EH (cell line): ENCODE measurements around the gene EFHC2.

Experiments used
- DNase-seq: peaks from one replicate; pipeline ENCODE4 v3.0.0-alpha.2; 2015; ENCODE audit warnings: low read depth

EFHC2 gene

GRCh38 chrX:44147130-44147529 lies 196.3 kb downstream of the EFHC2 start:
- DNase-seq = no peak

DNA sequence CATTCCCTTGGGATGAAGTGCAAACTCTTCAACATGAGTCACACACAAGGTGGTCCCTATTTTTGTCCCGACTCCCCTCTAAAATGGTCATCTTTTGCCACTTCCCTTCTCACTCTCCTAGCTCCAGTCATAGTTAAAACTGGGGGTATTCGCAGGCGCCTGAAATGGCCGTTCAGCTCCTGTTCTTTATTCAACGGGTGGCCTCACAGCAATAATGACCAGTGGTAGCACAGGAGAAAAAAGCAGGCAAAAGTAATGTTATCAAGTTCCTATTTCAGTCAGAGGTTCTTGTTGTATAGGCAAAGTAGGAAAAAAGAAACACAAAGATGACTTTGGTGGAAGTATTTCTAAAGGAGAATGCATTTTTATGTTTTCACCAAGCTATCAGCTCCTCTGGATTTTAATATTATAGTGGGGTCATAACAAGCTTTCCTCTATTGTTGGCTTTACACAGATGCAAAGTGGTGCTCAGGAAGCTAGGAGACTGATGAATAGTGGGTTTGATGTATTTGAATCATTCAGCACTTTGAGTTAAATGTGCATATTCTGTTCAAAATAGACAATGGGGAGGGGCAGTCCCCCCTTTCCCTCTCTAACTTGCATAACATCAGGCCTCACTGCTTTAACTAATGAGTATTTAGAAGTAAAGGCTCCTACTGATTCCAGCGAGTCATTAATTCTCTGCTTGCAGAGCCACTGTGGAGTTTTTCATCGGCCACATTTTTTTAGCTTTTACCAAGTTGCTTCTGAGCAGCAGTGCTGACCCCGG lies 199.1 kb downstream of the EFHC2 start:
- DNase-seq = no peak

DNA sequence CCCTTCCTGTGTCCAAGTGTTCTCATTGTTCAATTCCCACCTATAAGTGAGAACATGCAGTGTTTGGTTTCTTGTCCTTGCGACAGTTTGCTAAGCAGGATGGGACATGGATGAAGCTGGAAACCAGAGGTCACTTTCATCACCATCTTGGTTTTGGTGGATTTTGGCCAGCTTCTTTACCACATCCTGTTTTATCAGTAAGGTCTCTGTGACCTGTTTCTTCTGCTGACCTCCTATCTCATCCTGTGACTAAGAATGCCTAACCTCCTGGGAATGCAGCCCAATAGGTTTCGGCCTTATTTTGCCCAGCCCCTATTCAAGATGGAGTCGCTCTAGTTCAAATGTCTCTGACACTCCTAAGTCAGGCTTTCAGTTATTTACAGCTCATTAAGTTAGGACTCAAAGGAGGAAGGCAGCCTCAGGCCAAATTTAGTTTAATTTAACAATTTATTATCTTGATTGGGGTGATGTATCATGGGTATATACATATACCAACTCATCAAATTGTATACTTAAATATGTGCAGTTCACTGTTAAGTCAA lies 200.3 kb downstream of the EFHC2 start:
- no peak for DNase-seq

DNA sequence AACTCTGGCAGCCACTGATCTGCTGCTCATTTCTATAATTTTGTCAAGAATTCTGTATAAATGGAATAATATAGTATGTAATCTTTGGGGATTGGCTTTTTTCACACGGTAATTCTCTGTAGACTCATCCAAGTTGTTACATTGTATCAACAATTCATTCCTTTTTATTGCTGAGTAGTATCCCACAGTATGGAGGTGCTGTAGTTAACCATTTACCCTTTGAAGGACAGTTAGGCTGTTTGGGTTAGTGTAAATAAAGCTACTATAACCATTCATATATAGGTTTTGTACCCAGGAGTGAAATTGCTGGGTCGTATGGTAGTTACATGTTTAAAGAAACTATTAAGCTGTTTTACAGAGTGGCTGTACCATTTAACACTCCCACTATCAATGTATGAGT lies 213.3 kb downstream of the EFHC2 start:
- DNase-seq = no peak

GRCh38 chrX:44113337-44113736 lies 230.1 kb downstream of the EFHC2 start:
- no peak for DNase-seq

DNA sequence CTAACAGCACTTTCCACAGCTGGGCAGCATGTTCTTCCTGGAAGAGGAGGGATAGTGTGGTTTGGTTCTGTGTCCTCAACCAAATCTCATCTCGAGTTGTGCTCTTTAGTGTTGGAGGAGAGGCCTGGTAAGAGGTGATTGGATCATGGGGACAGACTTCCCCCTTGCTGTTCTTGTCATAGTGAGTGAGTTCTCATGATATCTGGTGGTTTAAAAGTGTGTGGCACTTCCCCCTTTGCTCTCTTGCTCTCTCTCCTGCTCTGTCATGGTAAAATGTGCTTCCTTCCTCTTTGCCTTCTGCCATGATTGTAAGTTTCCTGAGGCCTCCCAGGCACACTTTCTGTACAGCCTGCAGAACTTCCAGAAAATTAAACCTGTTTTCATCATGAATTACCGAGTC lies 236.6 kb downstream of the EFHC2 start:
- DNase-seq = no peak

DNA sequence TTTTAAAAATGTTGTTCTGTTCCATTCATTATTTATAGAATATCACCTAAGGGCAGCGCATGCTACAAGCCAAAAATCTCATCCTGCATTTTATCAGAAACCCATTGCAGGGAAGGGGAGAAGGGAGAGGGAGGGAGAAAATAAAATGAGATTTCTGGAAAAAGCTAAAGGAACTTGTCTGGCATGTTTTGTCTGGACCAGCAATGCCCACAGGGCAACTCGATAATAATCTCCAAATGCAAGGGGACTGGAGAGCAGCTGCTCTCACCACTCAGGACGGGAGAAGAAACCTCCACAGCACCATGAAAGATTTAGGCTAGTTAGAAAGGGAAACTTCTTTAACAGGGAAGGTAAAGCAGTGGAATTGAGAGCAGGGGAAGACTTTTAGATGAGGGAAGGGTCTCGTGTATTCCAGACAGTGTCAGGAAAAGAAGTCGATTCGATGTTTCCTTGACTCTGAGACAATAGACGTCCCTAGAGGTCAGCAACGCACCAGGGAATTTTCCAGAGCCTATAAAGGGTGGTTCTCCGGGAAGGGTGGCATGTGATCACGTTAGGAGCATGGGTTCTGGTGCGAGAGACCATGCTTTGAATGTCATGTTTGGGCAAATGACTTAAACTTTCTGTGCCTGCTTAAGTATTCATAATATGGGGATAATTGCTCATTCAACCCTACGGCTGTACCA lies 238.1 kb downstream of the EFHC2 start:
- no peak for DNase-seq

DNA sequence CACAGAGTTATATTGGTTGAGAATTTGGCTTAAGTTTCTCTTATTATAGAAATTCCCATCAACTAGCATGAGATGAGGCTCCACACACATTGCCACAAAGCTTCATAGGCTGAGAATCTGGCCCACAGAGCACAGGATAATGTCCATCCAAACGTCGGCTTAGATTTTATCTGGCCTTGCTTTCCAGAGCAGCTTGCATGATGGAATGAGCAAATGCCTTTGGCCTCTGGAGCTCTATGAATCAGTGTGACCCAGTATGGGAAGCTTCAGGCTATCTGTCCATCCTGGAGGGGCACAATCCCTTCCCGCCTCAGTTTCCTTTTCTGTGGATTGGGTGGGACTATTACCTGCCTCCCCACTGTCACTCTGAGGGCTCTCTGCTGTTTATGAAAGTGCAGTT lies 238.8 kb downstream of the EFHC2 start:
- DNase-seq = no peak

- no peak for DNase-seq
These were observed 242.2 kb downstream of the EFHC2 start for GRCh38 chrX:44101281-44101680.

- DNase-seq = no peak
These were observed 244.1 kb downstream of the EFHC2 start for GRCh38 chrX:44099366-44099765.
